SK-N-MC (cell line): Measurements from ENCODE around the gene MAGEE2.

Experiments used
- EZH2 ChIP-seq: fragments of 200-600 bp; sonication (generic); IDR thresholded peaks from one replicate; pipeline ENCODE4 v1.6.1; 2017; ENCODE audit warnings: antibody characterized with exemption
- POLR2AphosphoS5 ChIP-seq: IDR thresholded peaks from 2 replicates; pipeline ENCODE4 v1.6.1; 2012; ENCODE audit warnings: mild to moderate bottlenecking, low read depth, low read length, borderline replicate concordance

- TF ChIP-seq POLR2AphosphoS5 (no peak), EZH2 (no peak)
Observed at GRCh38 chrX:75786290-75786689, 1.2 kb upstream of the MAGEE2 start.
